Vagina (tissue), 2 donors: Measurements from ENCODE around the gene ERBB4. TPM values are rescaled to one million over a fixed set of nuclear protein-coding genes. Genes with fewer than 3 reads are reported as not detected.

Source experiments
- DNase-seq, 2 donors: peaks; one replicate each; pipeline ENCODE4 v3.0.0-alpha.2; 2017; ENCODE audit errors: extremely low spot score in 2 of 2
- H3K27ac ChIP-seq: fragments of 200-600 bp; sonication (generic); one replicate; pipeline ENCODE4 v1.5.1; 2019
- H3K27me3 ChIP-seq: fragments of 200-600 bp; sonication (generic); one replicate; pipeline ENCODE4 v1.5.1; 2019
- H3K36me3 ChIP-seq, 2 donors: fragments of 200-600 bp; sonication (generic); one replicate each; pipeline ENCODE4 v1.5.1; 2017 to 2019
- H3K4me1 ChIP-seq: fragments of 200-600 bp; sonication (generic); one replicate; pipeline ENCODE4 v1.5.1; 2019
- H3K4me3 ChIP-seq, 2 donors: fragments of 200-600 bp; sonication (generic); 1 replicate in 1 of 2; 2 replicates in 1 of 2; pipeline ENCODE4 v1.5.1; 2016 to 2019
- H3K9me3 ChIP-seq: fragments of 200-600 bp; sonication (generic); one replicate; pipeline ENCODE4 v1.5.1; 2019
- CTCF ChIP-seq, 3 experiments: fragments of 450-650 bp in 2 of 3; fragments of 200-600 bp in 1 of 3; sonication (generic) in 1 of 3; IDR thresholded peaks; one replicate each; pipeline ENCODE4 v1.5.1; 2017 to 2019; ENCODE audit warnings: antibody characterized with exemption in 3 of 3, mild to moderate bottlenecking in 2 of 3, moderate library complexity in 2 of 3
- POLR2A ChIP-seq, 2 donors: fragments of 450-650 bp; IDR thresholded peaks; one replicate each; pipeline ENCODE4 v1.6.1; 2017; ENCODE audit warnings: antibody characterized with exemption in 2 of 2, mild to moderate bottlenecking in 2 of 2, moderate library complexity in 2 of 2
- POLR2AphosphoS5 ChIP-seq, 2 donors: sonication (generic); formaldehyde crosslinking; IDR thresholded peaks; one replicate each; pipeline ENCODE4 v1.9.0; 2017; ENCODE audit warnings: antibody characterized with exemption in 2 of 2, mild to moderate bottlenecking in 2 of 2, low read depth in 1 of 2; ENCODE audit not compliant: insufficient read depth in 1 of 2
- intact Hi-C: fragments of 100-400 bp; cut with DNase I; formaldehyde crosslinking; loops from one replicate; pipeline ENCODE4 v1.15.1; 2023
- total RNA-seq: library from RNA; depleted of rRNA; stranded (reverse); fragments of >200 nt; gene quantifications from one replicate; pipeline ENCODE4 v1.2.3, GENCODE V29; 2016

ERBB4 gene
- total RNA-seq, 1 donor from 2014 or later = 0.25 TPM

GRCh38 chr2:211793690-211794089 lies 744.9 kb downstream of the ERBB4 start:
- H3K9me3 ChIP-seq = no peaks in the 10 kb centered on the region
- DNase-seq = no peak
- H3K27ac ChIP-seq = no peak overlapping the region
- H3K4me3 ChIP-seq = no peak overlapping the region
- intact Hi-C loops = no loop called here
- H3K27me3 ChIP-seq = no peaks in the 10 kb centered on the region
- TF ChIP-seq CTCF (IDR thresholded peaks at IDR 0.05) = no peak
- no peak for TF ChIP-seq POLR2AphosphoS5 (IDR thresholded peaks at IDR 0.05; ENCODE audit: insufficient read depth in 1 of 2, low read depth in 1 of 2)
- no peaks in the 10 kb centered on the region for H3K36me3 ChIP-seq
- H3K4me1 ChIP-seq = no peaks in the 10 kb centered on the region

DNA sequence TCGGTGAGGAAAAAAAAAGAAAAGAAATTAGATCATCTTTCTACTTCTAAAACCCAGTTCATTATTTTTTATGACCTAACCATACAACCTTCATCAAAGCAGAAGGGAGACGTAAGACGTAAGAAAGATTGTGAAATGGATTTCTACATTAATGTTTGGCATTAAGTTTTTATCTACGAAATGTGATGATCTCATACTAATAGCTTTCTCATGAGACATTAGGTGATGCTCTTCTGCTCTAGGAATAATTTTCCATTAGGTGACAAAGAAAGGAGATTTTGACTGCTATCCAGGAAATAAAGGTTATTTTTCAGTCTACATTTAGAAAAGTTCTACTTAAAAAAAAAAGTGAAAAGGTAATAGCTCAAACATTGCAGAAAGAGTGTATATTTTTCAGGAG lies 748.6 kb downstream of the ERBB4 start:
- Histone ChIP-seq H3K36me3 (no peaks in the 10 kb centered on the region), H3K4me1 (no peaks in the 10 kb centered on the region)

GRCh38 chr2:211766689-211767088 lies 771.9 kb downstream of the ERBB4 start:
- Histone ChIP-seq H3K36me3 (no peaks in the 10 kb centered on the region), H3K27me3 (no peaks in the 10 kb centered on the region), H3K4me3 (no peak overlapping the region), H3K4me1 (no peaks in the 10 kb centered on the region), H3K27ac (no peak overlapping the region), H3K9me3 (no peaks in the 10 kb centered on the region)
- TF ChIP-seq POLR2AphosphoS5 (IDR thresholded peaks at IDR 0.05; ENCODE audit: insufficient read depth in 1 of 2, low read depth in 1 of 2) (no peak), CTCF (IDR thresholded peaks at IDR 0.05) (no peak), POLR2A (IDR thresholded peaks at IDR 0.05) (no peak)
- intact Hi-C loops = no loop called here
- no peak for DNase-seq

More for the DNA sequence above, 748.6 kb downstream of the ERBB4 start:
- Histone ChIP-seq H3K9me3 (no peaks in the 10 kb centered on the region), H3K27ac (no peak overlapping the region), H3K4me3 (no peak overlapping the region), H3K27me3 (no peaks in the 10 kb centered on the region)
- no peak for TF ChIP-seq POLR2AphosphoS5 (IDR thresholded peaks at IDR 0.05; ENCODE audit: insufficient read depth in 1 of 2, low read depth in 1 of 2)
- no peak for TF ChIP-seq CTCF (IDR thresholded peaks at IDR 0.05)
- no peak for TF ChIP-seq POLR2A (IDR thresholded peaks at IDR 0.05)
- DNase-seq = no peak
- intact Hi-C loops = no loop called here

GRCh38 chr2:211762479-211762878 lies 776.1 kb downstream of the ERBB4 start:
- H3K36me3 ChIP-seq = no peaks in the 10 kb centered on the region
- TF ChIP-seq POLR2A (IDR thresholded peaks at IDR 0.05) (no peak), POLR2AphosphoS5 (IDR thresholded peaks at IDR 0.05; ENCODE audit: insufficient read depth in 1 of 2, low read depth in 1 of 2) (no peak), CTCF (IDR thresholded peaks at IDR 0.05) (no peak)
- H3K4me3 ChIP-seq = no peak overlapping the region
- no peaks in the 10 kb centered on the region for H3K4me1 ChIP-seq
- intact Hi-C loops = no loop called here
- H3K27me3 ChIP-seq = no peaks in the 10 kb centered on the region
- no peaks in the 10 kb centered on the region for H3K9me3 ChIP-seq
- no peak overlapping the region for H3K27ac ChIP-seq
- DNase-seq = no peak

GRCh38 chr2:211760103-211760502 lies 778.5 kb downstream of the ERBB4 start:
- H3K9me3 ChIP-seq = no peaks in the 10 kb centered on the region
- intact Hi-C loops = no loop called here
- H3K27me3 ChIP-seq = no peaks in the 10 kb centered on the region

GRCh38 chr2:211756266-211756665 lies 782.3 kb downstream of the ERBB4 start:
- Histone ChIP-seq H3K9me3 (no peaks in the 10 kb centered on the region), H3K4me3 (no peak overlapping the region), H3K36me3 (no peaks in the 10 kb centered on the region), H3K27ac (no peak overlapping the region), H3K4me1 (no peaks in the 10 kb centered on the region), H3K27me3 (no peaks in the 10 kb centered on the region)
- TF ChIP-seq CTCF (IDR thresholded peaks at IDR 0.05) = no peak
- TF ChIP-seq POLR2A (IDR thresholded peaks at IDR 0.05) = no peak
- DNase-seq = no peak
- intact Hi-C loops = no loop called here

More at GRCh38 chr2:211760103-211760502, 778.5 kb downstream of the ERBB4 start:
- no peaks in the 10 kb centered on the region for H3K4me1 ChIP-seq
- no peak for DNase-seq
- no peak for TF ChIP-seq POLR2A (IDR thresholded peaks at IDR 0.05)
- H3K4me3 ChIP-seq = no peak overlapping the region
- H3K27ac ChIP-seq = no peak overlapping the region
- H3K36me3 ChIP-seq = no peaks in the 10 kb centered on the region
